Keratinocyte (primary cell): ENCODE measurements around the gene SLC25A10. TPM values are rescaled to one million over a fixed set of nuclear protein-coding genes. Genes with fewer than 3 reads are reported as not detected.
A peak's percentile ranks its signal among the peaks of the same experiment; 100 is the strongest.

Experiments
- DNase-seq: peaks from one replicate; pipeline ENCODE4 v3.0.0-alpha.2; 2011; ENCODE audit warnings: low read depth, missing footprints, low spot score
- FAIRE-seq: peaks from 2 replicates; lab custom pipeline; 2011; peaks lifted over from hg19 to GRCh38; lab: Jason Lieb, UNC
- H2AFZ ChIP-seq: 2 replicates; pipeline ENCODE4 v1.6.0; 2012; ENCODE audit warnings: low read length, control low read depth, inconsistent platforms; ENCODE audit not compliant: control insufficient read depth
- H3K27ac ChIP-seq: 2 replicates; pipeline ENCODE4 v1.5.1; 2011; ENCODE audit warnings: low read length; ENCODE audit not compliant: control insufficient read depth, insufficient read depth
- H3K27me3 ChIP-seq: 3 replicates; pipeline ENCODE4 v1.6.0; 2011; ENCODE audit warnings: low read length; ENCODE audit not compliant: control insufficient read depth, insufficient read depth; ENCODE audit errors: extremely low read depth
- H3K36me3 ChIP-seq, 2 experiments: 2 replicates in 1 of 2; 3 replicates in 1 of 2; pipeline ENCODE4 v1.5.1; 2011; ENCODE audit warnings: low read length in 2 of 2, mild to moderate bottlenecking in 1 of 2; ENCODE audit not compliant: control insufficient read depth in 2 of 2, insufficient read depth in 2 of 2; ENCODE audit errors: extremely low read depth in 1 of 2
- H3K4me1 ChIP-seq: 3 replicates; pipeline ENCODE4 v1.5.1; 2011; ENCODE audit warnings: low read length; ENCODE audit not compliant: control insufficient read depth, insufficient read depth; ENCODE audit errors: extremely low read depth
- H3K4me2 ChIP-seq: 3 replicates; pipeline ENCODE4 v1.6.0; 2011; ENCODE audit warnings: low read depth, low read length; ENCODE audit not compliant: control insufficient read depth, insufficient read depth; ENCODE audit errors: extremely low read depth
- H3K4me3 ChIP-seq, 3 experiments: fragments of 200-600 bp in 1 of 3; sonication (generic) in 1 of 3; 2 replicates in 2 of 3; 3 replicates in 1 of 3; pipeline ENCODE4 v1.5.1; 2011 to 2016; ENCODE audit warnings: low read length in 3 of 3, mild to moderate bottlenecking in 3 of 3, control low read depth in 2 of 3, inconsistent platforms in 1 of 3, low read depth in 1 of 3, mixed read lengths in 1 of 3, mixed run types in 1 of 3, moderate library complexity in 1 of 3; ENCODE audit not compliant: control insufficient read depth in 2 of 3, insufficient read depth in 2 of 3; ENCODE audit errors: extremely low read depth in 1 of 3
- H3K79me2 ChIP-seq: 2 replicates; pipeline ENCODE4 v1.6.0; 2012; ENCODE audit warnings: low read length; ENCODE audit not compliant: control insufficient read depth, insufficient read depth
- H3K9ac ChIP-seq: 3 replicates; pipeline ENCODE4 v1.6.0; 2011; ENCODE audit warnings: low read length; ENCODE audit not compliant: control insufficient read depth, insufficient read depth; ENCODE audit errors: extremely low read depth
- H3K9me1 ChIP-seq: 3 replicates; pipeline ENCODE4 v1.6.0; 2011; ENCODE audit warnings: low read length; ENCODE audit not compliant: control insufficient read depth, insufficient read depth; ENCODE audit errors: extremely low read depth
- H3K9me3 ChIP-seq: 2 replicates; pipeline ENCODE4 v1.5.1; 2012; ENCODE audit warnings: low read depth, low read length; ENCODE audit not compliant: control insufficient read depth
- H4K20me1 ChIP-seq: 3 replicates; pipeline ENCODE4 v1.6.0; 2011; ENCODE audit warnings: low read length; ENCODE audit not compliant: control insufficient read depth, insufficient read depth; ENCODE audit errors: extremely low read depth
- CTCF ChIP-seq, 3 experiments: IDR thresholded peaks in 1 of 3; conservative IDR thresholded peaks in 1 of 3; optimal IDR thresholded peaks in 1 of 3; 2 replicates in 2 of 3; 3 replicates in 1 of 3; pipeline versions ENCODE3 to v1.5.1; 2011; ENCODE audit warnings: low read length in 3 of 3, mild to moderate bottlenecking in 3 of 3, moderate library complexity in 2 of 3, control low read depth in 1 of 3, inconsistent platforms in 1 of 3; ENCODE audit not compliant: insufficient read depth in 2 of 3; ENCODE audit errors: extremely low read depth in 1 of 3
- EZH2 ChIP-seq: IDR thresholded peaks from one replicate; pipeline ENCODE4 v1.6.1; 2012; ENCODE audit warnings: inconsistent platforms, mild to moderate bottlenecking, low read length, moderate library complexity
- dilution Hi-C: fragments of 300-500 bp; cut with MboI; formaldehyde crosslinking; loops from one replicate; pipeline ENCODE4 v1.7.0; 2020; ENCODE audit warnings: low sequenced_read_pairs; ENCODE audit not compliant: extremely low pct_ligation_motif_present
- polyA plus RNA-seq, 5 experiments: library from polyadenylated mRNA; depleted of rRNA in 3 of 5; stranded (reverse) in 3 of 5; stranded (forward) in 1 of 5; unstranded in 1 of 5; fragments of >200 nt; gene quantifications; 1 replicate in 1 of 5; 2 replicates in 3 of 5; 3 replicates in 1 of 5; pipeline versions ENCODE4 v1.2.1 to v1.2.3, GENCODE V29; 2011 to 2012; ENCODE audit warnings: missing spikeins in 2 of 5, low read depth in 1 of 5, low replicate concordance in 1 of 5

The SLC25A10 gene
- polyA plus RNA-seq, 1 donor (not counting 4 experiments of a cell fraction or from before 2014, with no cell fraction given) = 12.7 TPM

- H3K27ac ChIP-seq = no peak overlapping the region
- peak overlapping the region in 1 of 3 experiments; percentile 12 for H3K4me3 ChIP-seq
- H3K27me3 ChIP-seq = no peaks in the 10 kb centered on the region
- H3K9ac ChIP-seq = peak overlapping the region; percentile 13
- peaks cover 23% of the 10 kb centered on the region for H3K4me1 ChIP-seq
- peaks cover 16 to 27% of the 10 kb centered on the region in 2 experiments for H3K36me3 ChIP-seq
- DNase-seq = no peak
- no peaks in the 10 kb centered on the region for H3K9me1 ChIP-seq
- peaks cover 28% of the 10 kb centered on the region for H3K79me2 ChIP-seq
- TF ChIP-seq CTCF (optimal IDR thresholded peaks at IDR 0.05 in 1 of 3, IDR thresholded peaks at IDR 0.05 in 1 of 3, conservative IDR thresholded peaks at IDR 0.05 in 1 of 3; ENCODE audit: extremely low read depth in 1 of 3, insufficient read depth in 2 of 3, low read length in 3 of 3) (peak in 1 of 3 experiments; percentile 3), EZH2 (no peak)
- peak overlapping the region; percentile 98 for H3K4me2 ChIP-seq
- H2AFZ ChIP-seq = no peak overlapping the region
- dilution Hi-C loops = no loop called here
- no peak for FAIRE-seq
- H4K20me1 ChIP-seq = no peaks in the 10 kb centered on the region
- H3K9me3 ChIP-seq = no peaks in the 10 kb centered on the region
Measured at GRCh38 chr17:81710514-81711308, 1.4 kb upstream of the SLC25A10 start.

GRCh38 chr17:81712468-81713003 lies 452 bp downstream of the SLC25A10 start:
- H3K4me2 ChIP-seq = peak overlapping the region; percentile 98
- peaks cover 8 to 15% of the 10 kb centered on the region in 2 experiments for H3K36me3 ChIP-seq
- H2AFZ ChIP-seq = no peak overlapping the region
- dilution Hi-C loops = no loop called here
- H3K27me3 ChIP-seq = no peaks in the 10 kb centered on the region
- H4K20me1 ChIP-seq = no peaks in the 10 kb centered on the region
- H3K4me3 ChIP-seq = peak overlapping the region; percentile 57 to 72 (median 72)
- peak overlapping the region; percentile 40 for H3K27ac ChIP-seq
- no peak for FAIRE-seq
- H3K9me1 ChIP-seq = no peaks in the 10 kb centered on the region
- H3K9ac ChIP-seq = peak overlapping the region; percentile 63
- no peaks in the 10 kb centered on the region for H3K9me3 ChIP-seq
- TF ChIP-seq EZH2 (no peak), CTCF (optimal IDR thresholded peaks at IDR 0.05 in 1 of 3, IDR thresholded peaks at IDR 0.05 in 1 of 3, conservative IDR thresholded peaks at IDR 0.05 in 1 of 3; ENCODE audit: extremely low read depth in 1 of 3, insufficient read depth in 2 of 3, low read length in 3 of 3) (peak; percentile 15 to 53 (median 45))
- peaks cover 23% of the 10 kb centered on the region for H3K4me1 ChIP-seq
- peaks cover 21% of the 10 kb centered on the region for H3K79me2 ChIP-seq
- DNase-seq = no peak
